DOHH2 (cell line): Measurements from ENCODE around the gene SENP5.

Source experiments
- CTCF ChIP-seq: fragments of 200-600 bp; sonication (generic); IDR thresholded peaks from one replicate; pipeline ENCODE4 v1.5.1; 2014; ENCODE audit warnings: antibody characterized with exemption, mild to moderate bottlenecking, low read depth, low read length; ENCODE audit not compliant: poor library complexity, severe bottlenecking
- EZH2phosphoT487 ChIP-seq: fragments of 200-600 bp; sonication (generic); IDR thresholded peaks from 2 replicates; pipeline ENCODE4 v1.6.1; 2017; ENCODE audit warnings: borderline replicate concordance, mild to moderate bottlenecking, antibody characterized with exemption, low read length, moderate library complexity, mixed read lengths

- TF ChIP-seq CTCF (no peak), EZH2phosphoT487 (no peak)
These were observed 99.0 kb downstream of the SENP5 start for GRCh38 chr3:196966526-196967401.
